GM21381 (cell line): ENCODE data around the gene TAF1.
"Not testable (repeated sequence)": the region's sequence is repeated elsewhere in the genome, so short reads cannot be mapped to it uniquely, and the experiment has no call there.

ENCODE experiments used
- ATAC-seq: cut with Tn5 transposase; IDR thresholded peaks from one replicate; pipeline ENCODE4 v1.9.1; 2021; ENCODE audit warnings: mild to moderate bottlenecking, moderate library complexity; ENCODE audit not compliant: unreplicated experiment

Gene TAF1

DNA sequence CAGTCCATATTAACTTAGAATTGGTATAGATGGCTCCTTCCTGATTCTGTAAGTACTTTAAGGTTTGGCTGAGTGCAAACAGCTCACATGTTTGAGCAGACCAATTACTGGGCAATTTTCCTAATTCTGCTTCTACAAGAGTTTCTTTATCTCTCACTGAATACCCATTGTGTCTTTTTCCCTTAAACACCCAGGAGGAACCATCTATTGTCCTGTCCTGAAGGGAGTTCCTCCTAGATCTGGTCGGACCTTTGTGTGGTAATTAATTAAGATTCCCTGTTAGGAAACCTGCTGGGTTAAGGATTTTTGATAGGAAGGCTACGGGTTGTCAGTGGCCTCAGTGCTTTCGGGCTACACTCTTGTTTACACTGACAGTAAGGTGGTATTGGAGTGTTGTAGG lies 129.8 kb downstream of the TAF1 start:
- not testable (repeated sequence) for ATAC-seq

DNA sequence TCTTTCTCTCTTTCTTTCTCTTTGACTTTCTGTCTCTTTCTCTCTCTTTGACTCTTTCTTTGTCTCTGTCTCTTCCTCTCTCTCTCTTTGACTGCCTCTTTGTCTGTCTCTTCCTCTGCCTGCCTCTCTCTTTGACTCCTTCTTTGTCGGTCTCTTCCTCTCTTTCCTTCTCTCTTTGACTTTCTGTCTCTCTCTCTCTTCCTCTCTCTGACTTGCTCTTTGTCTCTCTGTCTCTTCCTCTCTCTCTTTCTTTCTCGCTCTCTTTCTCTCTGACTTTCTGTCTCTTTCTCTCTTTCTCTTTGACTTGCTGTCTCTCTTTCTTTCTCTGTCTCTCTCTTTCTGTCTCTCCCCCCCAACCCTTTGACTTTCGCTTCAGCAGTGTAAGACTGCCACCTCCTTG lies 130.3 kb downstream of the TAF1 start:
- ATAC-seq: no peak

DNA sequence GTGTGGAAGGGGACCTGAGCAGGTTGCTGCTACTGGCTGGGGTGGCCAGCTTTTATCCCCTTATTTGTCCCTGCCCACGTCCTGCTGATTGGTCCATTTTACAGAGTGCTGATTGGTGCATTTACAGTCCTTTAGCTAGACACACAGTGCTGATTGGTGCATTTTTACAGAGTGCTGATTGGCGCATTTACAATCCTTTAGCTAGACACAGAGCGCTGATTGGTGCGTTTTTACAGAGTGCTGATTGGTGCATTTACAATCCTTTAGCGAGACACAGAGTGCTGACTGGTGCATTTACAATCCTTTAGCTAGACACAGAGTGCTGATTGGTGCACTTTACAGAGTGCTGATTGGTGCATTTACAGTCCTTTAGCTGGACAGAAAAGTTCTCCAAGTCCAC lies 135.9 kb downstream of the TAF1 start:
- ATAC-seq: not testable (repeated sequence)

DNA sequence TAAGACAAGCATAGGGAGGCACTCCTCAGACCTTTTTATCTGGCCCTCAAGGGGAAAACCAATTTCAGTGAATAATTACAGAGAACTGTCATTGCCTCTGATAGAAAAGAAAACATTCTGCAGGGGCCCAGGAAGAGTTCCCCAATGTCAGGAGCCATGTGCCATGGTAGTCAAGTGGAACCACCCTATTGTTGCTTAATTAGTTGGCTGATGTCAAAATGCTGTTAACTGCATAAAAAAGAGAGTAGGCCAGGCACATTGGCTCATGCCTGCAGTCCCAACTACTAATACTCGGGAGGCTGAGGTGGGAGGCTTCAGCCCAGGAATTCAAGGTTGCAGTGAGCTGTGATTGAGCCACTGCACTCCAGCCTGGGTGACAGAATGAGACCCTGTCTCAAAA lies 138.2 kb downstream of the TAF1 start:
- no peak for ATAC-seq

DNA sequence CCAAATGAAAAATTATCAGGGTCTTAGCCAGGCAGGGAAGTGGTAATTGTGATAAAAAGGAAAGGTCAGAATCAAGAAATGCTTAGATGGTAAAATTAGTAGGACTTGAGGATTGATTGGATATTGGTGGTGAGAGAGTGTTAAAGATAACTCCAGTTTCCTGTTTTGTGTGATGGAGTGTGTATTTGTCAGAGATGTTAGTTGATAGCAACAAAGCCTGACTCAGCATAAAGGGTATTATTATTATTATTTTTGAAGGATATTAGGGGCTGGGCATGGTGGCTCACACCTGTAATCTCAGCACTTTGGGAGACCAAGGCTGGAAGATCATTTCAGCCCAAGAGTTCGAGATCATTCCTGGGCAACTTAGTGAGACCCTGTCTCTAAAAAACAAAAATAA lies 143.1 kb downstream of the TAF1 start:
- ATAC-seq: no peak

DNA sequence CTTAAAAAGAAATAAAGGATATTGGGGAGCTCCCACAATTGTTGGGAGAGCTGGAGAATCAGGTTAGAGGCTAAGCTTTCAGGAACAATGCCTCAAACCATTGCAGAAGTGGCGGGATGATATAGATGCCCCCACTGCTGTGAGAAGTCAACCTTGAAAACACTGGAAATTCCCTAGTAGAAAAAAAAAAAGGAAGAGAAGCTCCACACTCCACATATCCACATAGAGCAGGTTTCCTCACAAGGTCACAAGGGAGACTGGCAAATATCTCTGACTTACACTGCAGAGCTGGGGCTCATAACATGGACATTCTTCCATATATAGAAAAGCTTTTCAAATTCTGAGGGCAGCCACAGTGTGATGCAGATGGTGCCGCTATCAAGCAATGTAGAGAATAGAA lies 144.0 kb downstream of the TAF1 start:
- ATAC-seq: no peak

DNA sequence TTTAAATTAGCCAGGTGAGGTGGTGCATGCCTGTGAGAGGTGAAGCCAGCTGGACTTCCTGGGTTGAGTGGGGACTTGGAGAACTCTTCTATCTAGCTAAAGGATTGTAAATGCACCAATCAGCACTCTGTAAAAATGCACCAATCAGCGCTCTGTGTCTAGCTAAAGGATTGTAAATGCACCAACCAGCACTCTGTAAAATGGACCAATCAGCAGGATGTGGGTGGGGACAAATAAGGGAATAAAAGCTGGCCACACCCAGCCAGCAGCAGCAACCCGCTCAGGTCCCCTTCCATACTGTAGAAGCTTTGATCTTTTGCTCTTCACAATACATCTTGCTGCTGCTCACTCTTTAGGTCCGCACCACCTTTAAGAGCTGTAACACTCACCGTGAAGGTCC lies 147.6 kb downstream of the TAF1 start:
- not testable (repeated sequence) for ATAC-seq

DNA sequence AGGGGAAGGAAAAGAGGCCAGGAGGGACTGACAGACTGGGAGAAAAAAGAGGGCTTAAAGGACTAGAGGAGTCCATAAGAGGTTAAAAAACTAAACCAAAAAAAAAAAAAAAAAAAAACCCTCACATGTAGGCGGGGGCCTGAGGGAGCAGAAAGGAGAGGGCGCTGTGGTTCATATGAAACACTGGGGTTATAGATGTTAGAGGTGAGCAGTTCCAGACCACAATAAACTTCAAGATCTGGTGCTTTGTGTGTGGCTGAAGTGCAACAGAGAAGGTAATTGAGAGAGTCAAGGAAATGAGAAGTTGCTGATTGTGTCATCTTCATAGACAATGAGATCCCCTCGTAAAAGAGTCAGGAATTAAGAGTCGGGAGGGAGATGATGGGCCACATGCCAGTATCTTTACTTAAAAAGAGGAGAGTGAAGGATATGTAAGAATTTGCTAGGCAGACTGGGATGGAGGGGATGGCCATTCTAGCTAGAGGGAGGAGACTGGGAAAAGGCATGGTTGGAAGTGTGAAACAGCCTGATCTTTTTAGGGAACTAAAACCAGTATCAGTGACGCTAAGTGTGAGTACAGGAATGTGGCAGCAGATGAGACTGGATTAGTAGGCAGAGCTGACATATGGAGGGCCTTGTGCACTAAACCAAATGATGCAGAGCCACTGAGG lies 148.3 kb downstream of the TAF1 start:
- no peak for ATAC-seq

DNA sequence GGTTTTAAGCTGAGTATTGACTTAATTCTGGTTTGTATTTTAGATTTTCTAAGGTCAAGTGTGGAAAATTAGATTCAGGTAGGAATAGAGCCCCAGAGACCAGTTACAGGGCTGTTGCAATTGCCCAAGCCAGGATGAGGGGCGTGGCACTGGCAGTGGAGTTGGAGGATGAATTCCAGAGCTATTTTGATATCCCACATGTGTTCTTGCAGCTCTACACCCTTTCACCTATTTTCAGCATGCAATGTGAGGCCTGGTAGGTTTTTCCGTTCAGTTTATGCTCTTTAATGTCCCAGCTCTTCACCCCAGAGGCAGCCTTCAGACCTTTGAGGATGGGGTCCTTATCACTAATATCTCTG lies 148.9 kb downstream of the TAF1 start:
- ATAC-seq: no peak
